Right lobe of liver (tissue), 4 donors: ENCODE measurements around the gene TXNDC5.

Source experiments
- POLR2A ChIP-seq: fragments of 450-650 bp; IDR thresholded peaks from one replicate; pipeline ENCODE4 v1.6.1; 2017; ENCODE audit warnings: antibody characterized with exemption, mild to moderate bottlenecking
- TF ChIP-seq, protein P1 (sequence below), 4 donors: fragments of 200-600 bp in 3 of 4; fragments of 450-650 bp in 1 of 4; IDR thresholded peaks; one replicate each; pipeline versions ENCODE4 v1.5.1 to v1.8.0; 2016 to 2022; ENCODE audit warnings: antibody characterized with exemption in 4 of 4, mild to moderate bottlenecking in 2 of 4
- donor health status: DM: no; HTN: no; CAD: no.
- donor health status: DM: no; HTN: no; CAD: no.
- donor health status: DM: no; HTN: yes; CAD: no.

- TF ChIP-seq, protein P1, sequence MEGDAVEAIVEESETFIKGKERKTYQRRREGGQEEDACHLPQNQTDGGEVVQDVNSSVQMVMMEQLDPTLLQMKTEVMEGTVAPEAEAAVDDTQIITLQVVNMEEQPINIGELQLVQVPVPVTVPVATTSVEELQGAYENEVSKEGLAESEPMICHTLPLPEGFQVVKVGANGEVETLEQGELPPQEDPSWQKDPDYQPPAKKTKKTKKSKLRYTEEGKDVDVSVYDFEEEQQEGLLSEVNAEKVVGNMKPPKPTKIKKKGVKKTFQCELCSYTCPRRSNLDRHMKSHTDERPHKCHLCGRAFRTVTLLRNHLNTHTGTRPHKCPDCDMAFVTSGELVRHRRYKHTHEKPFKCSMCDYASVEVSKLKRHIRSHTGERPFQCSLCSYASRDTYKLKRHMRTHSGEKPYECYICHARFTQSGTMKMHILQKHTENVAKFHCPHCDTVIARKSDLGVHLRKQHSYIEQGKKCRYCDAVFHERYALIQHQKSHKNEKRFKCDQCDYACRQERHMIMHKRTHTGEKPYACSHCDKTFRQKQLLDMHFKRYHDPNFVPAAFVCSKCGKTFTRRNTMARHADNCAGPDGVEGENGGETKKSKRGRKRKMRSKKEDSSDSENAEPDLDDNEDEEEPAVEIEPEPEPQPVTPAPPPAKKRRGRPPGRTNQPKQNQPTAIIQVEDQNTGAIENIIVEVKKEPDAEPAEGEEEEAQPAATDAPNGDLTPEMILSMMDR (IDR thresholded peaks at IDR 0.05) = no peak
- TF ChIP-seq POLR2A = no peak
These were observed 24.5 kb downstream of the TXNDC5 start for GRCh38 chr6:7886132-7886531.
